GM19043 (cell line): Measurements from ENCODE around the gene SOD2.

Experiments
- ATAC-seq: cut with Tn5 transposase; IDR thresholded peaks from one replicate; pipeline ENCODE4 v1.9.1; 2021; ENCODE audit warnings: low read depth; ENCODE audit not compliant: unreplicated experiment

The SOD2 gene

GRCh38 chr6:159645640-159646039 is 47.4 kb downstream of the SOD2 start:
- no peak for ATAC-seq
